Right lobe of liver (tissue), 6 donors: ENCODE results near the gene CIB4. TPM values are rescaled to one million over a fixed set of nuclear protein-coding genes. Genes with fewer than 3 reads are reported as not detected.

Source experiments
- ATAC-seq, 4 donors: fragments of 200-7000 bp; cut with Tn5 transposase; one replicate each; pipeline ENCODE4 v1.9.1; 2020; ENCODE audit warnings: mild to moderate bottlenecking in 4 of 4, moderate library complexity in 4 of 4
- DNase-seq, 3 donors: peaks; one replicate each; pipeline ENCODE4 v3.0.0-alpha.2; 2020
- H3K27ac ChIP-seq, 3 donors: fragments of 200-600 bp; one replicate each; pipeline ENCODE4 v1.8.0; 2022
- H3K27me3 ChIP-seq, 2 donors: fragments of 200-600 bp; one replicate each; pipeline ENCODE4 v1.8.0; 2022
- H3K36me3 ChIP-seq, 4 donors: fragments of 200-600 bp; sonication (generic) in 1 of 4; one replicate each; pipeline versions ENCODE4 v1.5.1 to v1.8.0; 2017 to 2022; ENCODE audit warnings: control low read depth in 1 of 4
- H3K4me1 ChIP-seq, 4 donors: fragments of 200-600 bp; sonication (generic) in 1 of 4; one replicate each; pipeline versions ENCODE4 v1.5.1 to v1.8.0; 2017 to 2022; ENCODE audit warnings: control low read depth in 1 of 4
- H3K4me3 ChIP-seq, 3 donors: fragments of 200-600 bp; one replicate each; pipeline ENCODE4 v1.8.0; 2022
- H3K9me3 ChIP-seq, 4 donors: fragments of 200-600 bp; sonication (generic) in 1 of 4; one replicate each; pipeline versions ENCODE4 v1.5.1 to v1.8.0; 2017 to 2022; ENCODE audit warnings: control low read depth in 1 of 4
- POLR2A ChIP-seq: fragments of 450-650 bp; IDR thresholded peaks from one replicate; pipeline ENCODE4 v1.6.1; 2017; ENCODE audit warnings: antibody characterized with exemption, mild to moderate bottlenecking
- WGBS: methylation state at CpG from one replicate; pipeline ENCODE4 v1.1.6; 2018; ENCODE audit warnings: low coverage, low lambda C conversion rate; ENCODE audit not compliant: insufficient coverage; ENCODE audit errors: missing lambda C conversion rate; 5-methylcytosine and 5-hydroxymethylcytosine counted together
- intact Hi-C, 2 donors: fragments of 100-400 bp; cut with DNase I; formaldehyde crosslinking; loops; one replicate each; pipeline versions ENCODE4 v1.11.2 to v1.14.1; 2022
- total RNA-seq, 6 experiments: library from RNA; depleted of rRNA in 2 of 6; stranded (reverse); fragments of >200 nt in 2 of 6; fragmentation: NEBNext Ultra II Directional in 3 of 6; extraction: Animal tissue kit (Norgen Biotek cat#: 25700) in 3 of 6; gene quantifications; one replicate each; pipeline versions ENCODE4 v1.1.0 to v1.2.4, GENCODE V29; 2016 to 2023
- TF ChIP-seq, protein P1 (sequence below), 4 donors: fragments of 200-600 bp in 3 of 4; fragments of 450-650 bp in 1 of 4; IDR thresholded peaks; one replicate each; pipeline versions ENCODE4 v1.5.1 to v1.8.0; 2016 to 2022; ENCODE audit warnings: antibody characterized with exemption in 4 of 4, mild to moderate bottlenecking in 2 of 4
- donor health status: DM: no; HTN: yes; CAD: no.
- donor health status: DM: no; HTN: no; CAD: no.
- donor health status: DM: no; HTN: no; CAD: no.
- donor health status: DM: no; HTN: yes; CAD: no.
- donor health status: DM: no; HTN: yes; CAD: no.

The CIB4 gene
- total RNA-seq, 6 experiments from 2014 or later = not detected

DNA sequence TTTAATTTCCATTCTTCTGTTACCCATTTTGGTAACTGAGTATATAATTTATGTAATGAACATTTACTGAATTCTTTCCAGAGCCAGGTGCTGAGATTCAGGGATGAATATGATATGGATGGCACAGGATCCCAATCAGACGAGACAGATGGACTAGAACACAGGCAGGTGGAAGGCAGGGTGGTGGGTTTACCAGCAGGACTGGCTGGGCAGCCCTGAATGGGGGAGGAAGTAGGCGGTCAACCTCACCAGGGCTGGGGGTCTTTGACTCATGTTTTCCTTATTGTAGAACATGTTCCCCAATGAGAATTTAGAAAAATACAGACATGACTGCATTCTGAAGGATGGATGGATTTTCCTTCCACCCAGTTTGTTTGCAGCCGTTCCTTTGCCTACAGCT is 80.3 kb downstream of the CIB4 start:
- H3K36me3 ChIP-seq = no peaks in the 10 kb centered on the region
- H3K27ac ChIP-seq = no peak overlapping the region
- no peak overlapping the region for H3K4me3 ChIP-seq
- ATAC-seq (no peak), DNase-seq (peak in 2 of 3 donors; percentile 3 to 9)
- 89% methylated on average over 3 of the region's 3 CpGs for WGBS
- peaks cover 0 to 5% (median 0%) of the 10 kb centered on the region in 4 donors for H3K4me1 ChIP-seq
- intact Hi-C loops = no loop called here
- no peaks in the 10 kb centered on the region for H3K27me3 ChIP-seq
- TF ChIP-seq POLR2A = no peak
- TF ChIP-seq, protein P1, sequence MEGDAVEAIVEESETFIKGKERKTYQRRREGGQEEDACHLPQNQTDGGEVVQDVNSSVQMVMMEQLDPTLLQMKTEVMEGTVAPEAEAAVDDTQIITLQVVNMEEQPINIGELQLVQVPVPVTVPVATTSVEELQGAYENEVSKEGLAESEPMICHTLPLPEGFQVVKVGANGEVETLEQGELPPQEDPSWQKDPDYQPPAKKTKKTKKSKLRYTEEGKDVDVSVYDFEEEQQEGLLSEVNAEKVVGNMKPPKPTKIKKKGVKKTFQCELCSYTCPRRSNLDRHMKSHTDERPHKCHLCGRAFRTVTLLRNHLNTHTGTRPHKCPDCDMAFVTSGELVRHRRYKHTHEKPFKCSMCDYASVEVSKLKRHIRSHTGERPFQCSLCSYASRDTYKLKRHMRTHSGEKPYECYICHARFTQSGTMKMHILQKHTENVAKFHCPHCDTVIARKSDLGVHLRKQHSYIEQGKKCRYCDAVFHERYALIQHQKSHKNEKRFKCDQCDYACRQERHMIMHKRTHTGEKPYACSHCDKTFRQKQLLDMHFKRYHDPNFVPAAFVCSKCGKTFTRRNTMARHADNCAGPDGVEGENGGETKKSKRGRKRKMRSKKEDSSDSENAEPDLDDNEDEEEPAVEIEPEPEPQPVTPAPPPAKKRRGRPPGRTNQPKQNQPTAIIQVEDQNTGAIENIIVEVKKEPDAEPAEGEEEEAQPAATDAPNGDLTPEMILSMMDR (IDR thresholded peaks at IDR 0.05) = no peak
- H3K9me3 ChIP-seq = no peaks in the 10 kb centered on the region

DNA sequence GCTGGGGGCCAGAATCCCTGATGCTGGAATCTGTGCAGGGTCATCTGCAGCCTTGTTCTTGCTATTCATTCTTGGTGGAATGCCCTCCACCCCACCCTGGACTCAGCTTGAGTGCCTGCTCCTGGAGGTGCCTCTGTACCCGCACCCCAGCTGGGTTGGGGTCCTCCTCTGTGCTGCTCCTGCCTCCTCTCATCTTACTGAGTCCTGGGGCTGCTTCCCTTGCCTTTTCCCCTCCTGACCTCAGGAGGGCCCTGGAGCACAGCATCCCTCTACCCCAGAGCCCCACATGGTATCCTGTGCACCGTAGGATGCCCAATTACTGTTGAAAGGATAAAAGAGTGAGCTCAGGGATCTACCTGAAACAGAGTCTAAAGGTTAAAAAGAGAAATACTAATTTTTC is 81.6 kb downstream of the CIB4 start:
- TF ChIP-seq, protein P1 (IDR thresholded peaks at IDR 0.05) = no peak
- no peak for TF ChIP-seq POLR2A

DNA sequence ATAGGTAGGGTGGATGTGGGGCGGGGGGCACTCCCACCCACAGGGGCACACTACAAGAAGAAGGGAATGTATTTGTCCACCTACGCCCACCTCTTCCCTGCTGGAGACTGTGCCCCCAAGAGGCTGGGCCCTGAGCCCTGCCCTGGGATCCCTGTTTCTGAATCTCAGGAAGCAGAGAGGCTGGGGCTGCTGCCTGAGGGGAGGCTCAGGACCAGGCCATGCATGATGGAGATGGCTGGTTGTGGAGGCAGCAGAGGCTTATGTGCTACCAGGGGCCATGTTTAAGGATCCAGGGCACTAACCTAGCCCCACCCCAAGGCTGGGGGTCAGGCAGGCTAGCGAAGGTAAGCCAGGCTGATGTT is 82.1 kb downstream of the CIB4 start:
- H3K27ac ChIP-seq = no peak overlapping the region
- H3K27me3 ChIP-seq = no peaks in the 10 kb centered on the region
- no peak for TF ChIP-seq POLR2A
- TF ChIP-seq, protein P1 (IDR thresholded peaks at IDR 0.05) = no peak
- intact Hi-C loops = no loop called here
- WGBS = 50% methylated on average over 2 of the region's 3 CpGs
- DNase-seq (peak in 2 of 3 donors; percentile 2 to 23), ATAC-seq (no peak)
- no peaks in the 10 kb centered on the region for H3K9me3 ChIP-seq
- no peak overlapping the region for H3K4me3 ChIP-seq
- peaks cover 0 to 5% (median 0%) of the 10 kb centered on the region in 4 donors for H3K4me1 ChIP-seq
- no peaks in the 10 kb centered on the region for H3K36me3 ChIP-seq

More for the DNA sequence above, 81.6 kb downstream of the CIB4 start:
- DNase-seq (peak in 2 of 3 donors; percentile 5 to 22), ATAC-seq (no peak)
- Histone ChIP-seq H3K4me1 (peaks cover 0 to 5% (median 0%) of the 10 kb centered on the region in 4 donors), H3K36me3 (no peaks in the 10 kb centered on the region), H3K4me3 (no peak overlapping the region), H3K27ac (no peak overlapping the region), H3K9me3 (no peaks in the 10 kb centered on the region), H3K27me3 (no peaks in the 10 kb centered on the region)
- intact Hi-C loops = no loop called here
- WGBS = 70% methylated on average over 2 of the region's 2 CpGs

DNA sequence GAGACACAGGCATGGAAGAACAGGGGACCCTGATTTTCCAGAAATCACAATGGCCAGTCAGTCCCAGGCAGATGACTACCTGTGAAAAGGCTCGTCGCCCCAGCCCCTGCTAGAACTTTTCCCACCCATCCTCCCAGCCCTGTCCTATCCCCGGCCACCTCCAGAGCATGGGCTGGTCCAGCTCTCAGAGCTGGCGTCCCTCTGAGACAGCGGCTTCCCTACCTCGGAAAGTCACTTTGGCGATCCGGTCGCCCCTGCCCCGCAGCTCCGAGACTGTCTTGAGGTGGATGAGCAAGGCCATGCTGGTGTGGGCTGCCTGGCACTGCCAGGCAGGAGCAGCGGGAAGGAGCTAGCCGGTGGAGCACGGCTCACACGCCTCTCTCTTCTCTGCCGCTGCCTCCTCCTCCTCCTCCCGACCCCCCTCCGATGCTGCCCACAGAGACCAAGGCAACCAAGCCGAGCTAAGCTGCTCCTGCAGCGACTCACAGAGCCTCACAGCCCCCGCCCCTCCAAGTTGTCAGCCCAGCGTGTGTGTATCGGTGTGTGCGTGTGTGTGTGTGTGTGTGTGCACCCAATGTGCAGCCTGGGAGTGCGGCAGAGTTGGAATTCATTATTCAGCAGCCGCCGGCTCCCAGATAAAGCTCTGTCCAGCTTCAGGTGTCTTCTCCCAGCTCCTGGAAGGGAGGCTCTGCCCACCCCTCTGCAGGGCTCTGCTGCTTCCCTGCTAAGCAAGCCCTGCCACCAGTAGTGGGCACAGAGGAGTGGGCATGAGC is 82.7 kb downstream of the CIB4 start:
- no peak for ATAC-seq
- peak in 2 of 3 donors; percentile 15 to 33 for DNase-seq
- intact Hi-C loops = no loop called here
- Histone ChIP-seq H3K27me3 (no peaks in the 10 kb centered on the region), H3K4me3 (no peak overlapping the region), H3K4me1 (peaks cover 0 to 5% (median 0%) of the 10 kb centered on the region in 4 donors), H3K36me3 (no peaks in the 10 kb centered on the region), H3K27ac (no peak overlapping the region), H3K9me3 (no peaks in the 10 kb centered on the region)
- WGBS = 30% methylated on average over 8 of the region's 27 CpGs
- TF ChIP-seq, protein P1 (IDR thresholded peaks at IDR 0.05) = no peak
- TF ChIP-seq POLR2A = no peak
